Measurements from ENCODE around the gene NR1H2.
"Not testable (repeated sequence)": the region's sequence is repeated elsewhere in the genome, so short reads cannot be mapped to it uniquely, and the experiment has no call there.

The NR1H2 gene

DNA sequence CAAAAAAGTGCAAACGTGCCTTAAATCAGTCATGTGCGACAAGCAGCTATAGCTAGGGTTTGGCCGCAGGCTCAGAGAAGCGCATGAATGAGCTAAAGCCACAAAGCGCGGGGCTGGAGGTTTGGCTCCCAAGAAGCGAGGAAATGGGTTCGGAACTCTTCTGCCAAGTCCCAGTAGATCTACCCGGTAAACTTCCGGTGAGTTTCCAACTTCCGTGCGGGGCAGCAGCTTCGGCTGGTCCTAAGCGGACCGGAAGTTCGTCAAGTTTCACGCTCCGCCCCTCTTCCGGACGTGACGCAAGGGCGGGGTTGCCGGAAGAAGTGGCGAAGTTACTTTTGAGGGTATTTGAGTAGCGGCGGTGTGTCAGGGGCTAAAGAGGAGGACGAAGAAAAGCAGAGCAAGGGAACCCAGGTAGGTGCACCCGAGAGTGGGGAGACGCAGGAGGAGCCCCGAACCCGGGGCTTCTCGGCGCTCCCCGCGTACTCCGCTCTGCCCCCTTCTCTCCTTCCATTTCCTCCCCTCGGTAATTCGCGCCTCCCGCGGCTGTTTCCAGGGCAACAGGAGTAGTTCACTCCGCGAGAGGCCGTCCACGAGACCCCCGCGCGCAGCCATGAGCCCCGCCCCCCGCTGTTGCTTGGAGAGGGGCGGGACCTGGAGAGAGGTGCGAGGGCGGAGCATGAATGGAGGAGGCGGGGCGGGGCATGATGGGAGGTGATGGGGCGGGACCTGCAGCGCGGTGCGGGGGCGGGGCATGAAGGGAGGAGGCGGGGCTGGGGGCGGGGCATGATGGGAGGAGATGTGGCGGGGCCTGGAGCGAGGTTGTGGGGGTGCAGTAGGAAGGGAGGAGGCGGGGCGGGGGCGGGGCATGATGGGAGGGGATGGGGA, at the start of gene NR1H2:
Gene NR1H2 (plus strand): TSS at position 292 of the 885 bp plus-strand sequence. CDS start 1,149 bp downstream, outside the sequence.
- Mint-ChIP-seq H3K27ac (peak within 1 kb of the TSS; percentile 100), H3K4me1 (peaks cover 27 to 29% of the 10 kb centered on the region in 2 donors), H3K27me3 (no peaks in the 10 kb centered on the region), H3K36me3 (peaks cover 37 to 43% of the 10 kb centered on the region in 2 donors), H3K9me3 (peaks cover 0 to 2% of the 10 kb centered on the region in 2 donors), H3K4me3 (peak within 1 kb of the TSS; percentile 96 to 100)
- peak; percentile 93 for DNase-seq
- peak; percentile 94 to 96 for ATAC-seq (replicated peaks)

DNA sequence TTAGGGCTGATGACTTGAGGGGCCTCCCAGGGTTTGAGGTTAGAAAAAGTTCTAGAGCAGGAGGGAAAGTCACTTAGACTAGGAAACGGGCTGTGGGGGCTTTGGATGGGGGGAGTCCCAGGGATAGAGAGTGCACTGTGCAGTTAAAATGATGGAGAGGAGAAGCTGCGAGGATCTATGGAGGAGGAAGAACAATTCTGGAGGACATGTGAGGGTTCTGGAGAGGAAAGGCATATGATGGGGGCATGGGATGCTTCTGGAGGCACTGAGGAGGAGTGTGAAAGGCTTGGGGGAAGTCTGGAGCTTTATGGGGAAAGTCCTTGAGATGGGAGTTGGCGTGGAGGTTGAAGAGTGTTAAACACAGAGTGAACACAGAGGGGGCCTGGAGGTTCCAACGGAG, 49.2 kb upstream of the NR1H2 start:
- H3K27ac Mint-ChIP-seq: peak overlapping the region; percentile 3
- H3K4me1 Mint-ChIP-seq: peaks cover 42 to 63% of the 10 kb centered on the region in 2 donors
- ATAC-seq (replicated peaks): no peak
- H3K36me3 Mint-ChIP-seq: peaks cover 35 to 51% of the 10 kb centered on the region in 2 donors
- no peak for DNase-seq
- H3K27me3 Mint-ChIP-seq: peaks cover 9 to 12% of the 10 kb centered on the region in 2 donors
- H3K9me3 Mint-ChIP-seq: no peaks in the 10 kb centered on the region
- H3K4me3 Mint-ChIP-seq: peak overlapping the region; percentile 81 to 85

DNA sequence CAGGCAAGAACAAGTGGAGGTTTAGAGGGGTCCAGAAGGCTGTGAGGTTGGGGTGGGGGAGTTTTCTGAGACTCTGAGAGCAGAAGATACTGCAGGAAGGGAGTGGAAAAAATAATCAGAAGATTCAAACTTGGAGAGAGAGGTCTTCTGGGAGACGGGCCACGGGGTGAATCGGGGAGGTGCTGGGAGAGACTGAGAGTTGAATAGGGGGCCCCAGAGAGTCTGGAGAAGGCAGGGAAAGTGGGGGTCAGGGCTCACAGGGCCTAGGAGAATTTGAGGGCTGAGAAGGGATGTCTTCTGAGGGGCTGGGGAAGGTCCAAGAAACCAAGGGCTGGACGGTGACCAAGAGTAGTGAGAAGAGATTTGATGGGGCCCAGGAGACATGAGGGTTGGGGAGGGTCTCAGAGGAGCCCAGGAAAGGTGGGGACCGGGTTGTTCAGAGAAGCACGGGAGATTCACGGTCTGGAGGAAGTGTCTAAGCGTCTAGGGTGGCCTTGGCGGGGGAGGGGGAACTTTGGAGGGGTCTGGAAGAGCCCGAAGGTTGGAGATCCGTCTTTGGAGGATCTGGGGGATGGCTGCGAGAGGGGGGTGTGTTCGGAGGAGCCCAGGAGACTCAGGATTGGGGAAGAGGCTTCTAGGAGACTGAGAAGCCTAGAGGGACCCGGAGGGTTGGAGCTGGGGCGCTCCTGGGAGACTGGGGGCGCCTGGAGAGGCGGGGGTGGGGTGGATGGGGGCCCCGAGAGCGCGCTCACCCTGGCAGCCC, 48.6 kb upstream of the NR1H2 start:
- H3K27ac Mint-ChIP-seq: peak overlapping the region; percentile 85
- no peaks in the 10 kb centered on the region for H3K9me3 Mint-ChIP-seq
- H3K27me3 Mint-ChIP-seq: peaks cover 9 to 12% of the 10 kb centered on the region in 2 donors
- peak overlapping the region; percentile 81 to 85 for H3K4me3 Mint-ChIP-seq
- peaks cover 47 to 69% of the 10 kb centered on the region in 2 donors for H3K4me1 Mint-ChIP-seq
- no peak for ATAC-seq (replicated peaks)
- H3K36me3 Mint-ChIP-seq: peaks cover 35 to 51% of the 10 kb centered on the region in 2 donors
- no peak for DNase-seq

DNA sequence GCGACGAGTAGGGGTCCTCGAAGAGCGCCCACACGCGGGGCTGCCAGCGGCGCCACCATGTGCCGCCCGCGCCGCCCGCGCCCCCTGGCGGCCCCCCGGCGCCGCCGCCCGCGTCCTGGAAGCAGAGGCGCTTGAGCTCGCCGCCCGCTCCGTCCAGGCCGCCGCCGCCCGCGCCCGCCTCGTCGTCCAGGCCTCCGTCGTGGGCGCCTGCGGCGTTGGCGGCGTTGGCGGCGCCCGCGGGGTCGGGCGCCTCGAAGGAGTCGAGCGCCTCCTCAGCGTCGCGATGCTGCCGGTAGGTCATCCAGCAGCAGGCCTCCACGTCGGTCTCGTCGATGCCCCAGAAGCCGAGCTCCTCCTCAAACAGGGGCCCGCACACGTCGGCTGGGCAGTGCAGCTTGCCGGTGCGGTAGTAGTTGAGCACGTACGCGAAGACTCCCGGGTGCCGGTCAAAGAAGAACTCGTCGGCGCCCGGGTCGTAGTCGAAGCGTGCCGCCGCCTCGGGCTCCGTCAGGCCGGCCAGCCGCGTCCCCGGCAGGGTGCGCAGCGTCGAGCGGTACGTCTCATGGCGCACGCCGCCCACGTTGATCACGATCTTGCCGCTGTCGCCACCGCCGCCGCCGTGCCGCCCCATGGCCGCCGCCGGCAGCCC, 47.9 kb upstream of the NR1H2 start:
- peaks cover 35 to 52% of the 10 kb centered on the region in 2 donors for H3K36me3 Mint-ChIP-seq
- ATAC-seq (replicated peaks) (no peak), DNase-seq (no peak)
- peaks cover 53 to 76% of the 10 kb centered on the region in 2 donors for H3K4me1 Mint-ChIP-seq
- peak overlapping the region; percentile 55 to 85 for H3K4me3 Mint-ChIP-seq
- H3K9me3 Mint-ChIP-seq: no peaks in the 10 kb centered on the region
- H3K27ac Mint-ChIP-seq: peak overlapping the region; percentile 6
- peaks cover 9 to 12% of the 10 kb centered on the region in 2 donors for H3K27me3 Mint-ChIP-seq

DNA sequence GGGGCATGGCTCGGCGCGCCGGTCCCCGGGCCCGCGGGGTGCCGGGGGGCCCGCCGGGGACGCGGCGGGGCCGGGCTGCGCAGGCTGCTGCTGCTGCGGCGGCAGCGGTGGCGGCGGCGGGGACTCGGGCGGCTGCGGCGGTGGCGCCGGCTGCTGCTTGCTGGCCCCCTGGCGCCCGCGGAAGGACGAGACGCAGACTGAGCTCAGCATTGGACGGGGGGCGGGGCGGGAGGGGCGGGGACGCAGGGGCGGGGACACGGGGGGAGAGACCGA, 47.4 kb upstream of the NR1H2 start:
- Mint-ChIP-seq H3K27me3 (peaks cover 9 to 12% of the 10 kb centered on the region in 2 donors), H3K4me1 (peaks cover 57 to 76% of the 10 kb centered on the region in 2 donors), H3K27ac (no peak overlapping the region), H3K9me3 (no peaks in the 10 kb centered on the region), H3K36me3 (peaks cover 35 to 52% of the 10 kb centered on the region in 2 donors), H3K4me3 (peak overlapping the region; percentile 92)
- no peak for DNase-seq
- peak in 1 of 2 donors; percentile 6 for ATAC-seq (replicated peaks)

DNA sequence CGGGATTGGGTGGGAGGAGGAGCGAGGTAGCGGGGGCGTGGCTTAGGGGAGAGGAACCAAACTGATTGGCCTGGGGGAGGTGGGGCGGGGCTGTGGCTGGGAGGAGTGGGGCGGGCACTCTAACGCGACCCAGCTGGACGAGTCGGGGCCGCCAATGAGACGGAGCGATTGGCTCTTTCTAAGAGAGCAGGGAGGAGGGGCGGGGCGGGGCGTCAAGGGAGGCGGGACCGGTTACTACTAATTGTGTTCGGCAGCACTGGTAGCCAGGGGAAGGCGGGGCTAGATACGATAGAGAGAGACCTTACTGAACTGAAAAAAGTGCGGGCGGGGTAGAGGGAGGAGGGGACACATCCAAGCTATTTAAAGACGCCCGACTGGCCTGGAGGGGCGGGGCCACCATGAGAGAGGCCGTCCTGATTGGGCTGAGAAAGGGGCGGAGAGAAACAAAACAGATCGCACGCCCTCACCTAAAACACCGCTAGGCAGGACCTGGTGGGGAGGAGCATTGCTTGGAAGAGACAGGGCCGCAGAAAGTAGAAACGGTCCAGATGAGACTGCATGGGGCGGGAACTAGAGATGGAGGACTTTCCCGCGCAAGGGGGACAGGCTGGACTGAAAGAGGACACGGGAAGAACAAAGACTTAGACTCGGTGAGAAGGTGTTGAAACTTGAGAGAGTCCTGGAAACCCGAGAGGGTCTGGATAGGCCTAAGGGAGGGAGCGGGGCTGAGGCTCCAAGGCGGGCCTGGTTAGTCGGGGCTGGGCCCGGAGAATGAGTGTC, 46.9 kb upstream of the NR1H2 start, which contains the start of gene KCNC3:
Gene KCNC3 (minus strand): TSS at position 232 of the 780 bp plus-strand sequence. CDS start 295 bp downstream, outside the sequence.
- peaks cover 9 to 12% of the 10 kb centered on the region in 2 donors for H3K27me3 Mint-ChIP-seq
- peak within 1 kb of the TSS; percentile 92 for H3K4me3 Mint-ChIP-seq
- DNase-seq (peak; percentile 98), ATAC-seq (replicated peaks) (peak; percentile 58)
- no peaks in the 10 kb centered on the region for H3K9me3 Mint-ChIP-seq
- peaks cover 61 to 79% of the 10 kb centered on the region in 2 donors for H3K4me1 Mint-ChIP-seq
- H3K27ac Mint-ChIP-seq: peak within 1 kb of the TSS; percentile 95
- H3K36me3 Mint-ChIP-seq: peaks cover 40 to 53% of the 10 kb centered on the region in 2 donors

DNA sequence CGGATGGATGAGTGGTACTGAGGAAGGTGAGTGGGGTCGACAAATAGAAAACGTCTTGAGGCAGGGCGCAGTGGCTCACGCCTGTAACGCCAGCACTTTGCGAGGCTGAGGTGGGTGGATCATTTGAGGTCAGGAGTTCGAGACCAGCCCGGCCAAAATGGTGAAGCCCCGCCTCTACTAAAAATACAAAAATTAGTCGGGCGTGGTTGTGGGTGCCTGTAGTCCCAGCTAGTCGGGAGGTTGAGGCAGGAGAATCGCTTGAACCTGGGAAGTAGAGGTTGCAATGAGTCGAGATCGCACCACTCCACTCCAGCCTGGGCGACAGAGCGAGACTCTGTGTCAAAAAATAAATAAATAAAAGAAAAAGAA, 46.3 kb upstream of the NR1H2 start:
- ATAC-seq (replicated peaks); H3K9me3 Mint-ChIP-seq; DNase-seq: not testable (repeated sequence)
- Mint-ChIP-seq H3K27me3 (peaks cover 9 to 12% of the 10 kb centered on the region in 2 donors), H3K27ac (peak overlapping the region; percentile 95), H3K4me1 (peaks cover 59 to 79% of the 10 kb centered on the region in 2 donors), H3K36me3 (peaks cover 40 to 53% of the 10 kb centered on the region in 2 donors), H3K4me3 (peak overlapping the region; percentile 92)

DNA sequence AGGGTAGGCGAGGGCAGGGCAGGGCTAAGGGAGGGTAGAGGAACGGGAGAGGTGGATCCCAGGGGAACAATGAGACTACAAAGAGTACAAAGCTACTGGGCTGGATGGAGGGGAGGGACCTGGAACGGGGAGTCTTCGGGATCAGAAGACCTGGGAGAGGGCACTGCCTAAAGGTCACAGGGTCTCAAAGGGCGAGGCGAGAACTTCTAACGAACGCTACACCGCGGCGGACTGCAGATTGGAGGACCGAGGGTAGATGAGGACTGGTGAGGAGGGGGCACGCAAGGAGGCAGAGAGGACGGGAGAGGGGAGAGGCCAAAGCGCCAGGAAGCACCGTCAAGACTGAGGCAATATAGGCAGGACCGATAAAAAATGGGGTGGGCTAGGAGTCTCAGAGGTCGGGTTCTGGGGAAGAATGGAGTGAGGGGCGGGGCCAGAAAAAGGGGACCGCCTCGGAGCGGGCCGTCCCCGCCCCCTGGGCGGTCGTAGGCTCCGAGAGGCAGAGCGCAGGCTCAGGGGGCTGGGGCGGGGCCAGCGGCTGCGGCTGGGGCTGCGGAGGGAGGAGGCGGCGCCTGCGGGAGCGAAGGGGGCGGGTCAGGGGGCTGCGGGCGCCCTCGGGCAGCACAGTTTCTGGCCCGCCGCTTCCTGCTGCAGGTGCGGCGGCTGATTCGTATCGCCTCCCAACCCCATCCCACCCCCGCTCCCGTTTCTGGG, 45.7 kb upstream of the NR1H2 start:
- Mint-ChIP-seq H3K27ac (peak overlapping the region; percentile 95), H3K4me1 (peaks cover 63 to 82% of the 10 kb centered on the region in 2 donors), H3K36me3 (peaks cover 44 to 56% of the 10 kb centered on the region in 2 donors), H3K9me3 (peaks cover 0 to 2% of the 10 kb centered on the region in 2 donors), H3K27me3 (peaks cover 9 to 12% of the 10 kb centered on the region in 2 donors), H3K4me3 (peak overlapping the region; percentile 92)
- DNase-seq (peak; percentile 89), ATAC-seq (replicated peaks) (peak; percentile 36 to 42)

DNA sequence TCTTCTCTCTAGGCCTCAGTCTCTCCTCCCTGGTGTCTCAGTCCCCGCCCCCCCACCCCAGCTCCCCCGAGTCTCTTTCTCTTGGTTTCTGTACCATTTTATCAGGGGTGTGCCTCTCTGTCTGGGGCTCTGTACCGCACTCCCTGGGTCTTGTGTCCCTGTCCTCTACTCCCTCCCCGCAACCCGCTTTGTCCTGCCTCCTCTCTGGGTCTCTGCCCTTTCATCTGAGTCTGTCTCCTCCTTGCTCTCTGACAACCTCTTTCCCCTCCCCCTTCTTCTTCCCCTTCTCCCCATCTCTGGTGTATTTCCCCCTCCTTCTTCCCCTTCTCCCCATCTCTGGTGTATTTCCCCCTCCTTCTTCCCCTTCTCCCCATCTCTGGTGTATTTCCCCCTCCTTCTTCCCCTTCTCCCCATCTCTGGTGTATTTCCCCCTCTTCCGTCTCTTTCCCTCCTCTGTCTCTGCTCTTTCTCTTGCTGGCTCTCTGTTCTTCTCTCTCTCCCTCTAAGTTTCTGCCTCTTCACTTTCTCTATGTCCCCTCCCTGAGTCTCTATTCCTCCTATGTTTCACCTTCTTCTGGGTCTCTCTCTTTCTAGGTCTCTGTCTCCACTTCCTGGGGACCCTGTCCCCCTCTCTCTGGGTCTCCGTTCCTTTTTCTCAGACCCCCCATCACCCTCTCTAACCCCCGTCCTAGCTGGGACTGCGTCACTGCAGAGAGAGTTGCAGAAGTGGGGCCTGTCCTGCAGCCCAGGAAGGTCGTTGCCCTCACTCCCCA, 44.9 kb upstream of the NR1H2 start:
- H3K9me3 Mint-ChIP-seq: peaks cover 0 to 2% of the 10 kb centered on the region in 2 donors
- peak; percentile 55 for DNase-seq
- peaks cover 51 to 63% of the 10 kb centered on the region in 2 donors for H3K36me3 Mint-ChIP-seq
- peak overlapping the region; percentile 92 for H3K4me3 Mint-ChIP-seq
- peak overlapping the region; percentile 88 for H3K27ac Mint-ChIP-seq
- H3K4me1 Mint-ChIP-seq: peaks cover 64 to 82% of the 10 kb centered on the region in 2 donors
- peak; percentile 6 to 11 for ATAC-seq (replicated peaks)
- H3K27me3 Mint-ChIP-seq: peaks cover 9 to 12% of the 10 kb centered on the region in 2 donors

DNA sequence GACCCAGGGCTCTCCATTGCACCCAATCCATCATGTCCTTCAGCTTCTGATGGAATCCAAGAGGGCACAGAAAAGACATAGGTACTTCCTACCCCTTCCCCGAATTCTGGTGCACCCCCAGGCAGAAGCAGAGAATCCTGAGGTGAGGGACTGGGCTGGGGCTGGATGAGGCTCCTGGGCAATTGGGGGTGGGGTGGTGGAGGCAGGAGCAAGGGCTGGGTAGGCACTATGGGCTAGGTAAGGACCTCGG, 44.3 kb upstream of the NR1H2 start:
- ATAC-seq (replicated peaks) (no peak), DNase-seq (no peak)
- peaks cover 9 to 10% of the 10 kb centered on the region in 2 donors for H3K27me3 Mint-ChIP-seq
- H3K4me3 Mint-ChIP-seq: peak overlapping the region; percentile 92
- peaks cover 61 to 82% of the 10 kb centered on the region in 2 donors for H3K4me1 Mint-ChIP-seq
- H3K27ac Mint-ChIP-seq: peak overlapping the region; percentile 47
- peaks cover 52 to 64% of the 10 kb centered on the region in 2 donors for H3K36me3 Mint-ChIP-seq
- H3K9me3 Mint-ChIP-seq: peaks cover 0 to 2% of the 10 kb centered on the region in 2 donors

DNA sequence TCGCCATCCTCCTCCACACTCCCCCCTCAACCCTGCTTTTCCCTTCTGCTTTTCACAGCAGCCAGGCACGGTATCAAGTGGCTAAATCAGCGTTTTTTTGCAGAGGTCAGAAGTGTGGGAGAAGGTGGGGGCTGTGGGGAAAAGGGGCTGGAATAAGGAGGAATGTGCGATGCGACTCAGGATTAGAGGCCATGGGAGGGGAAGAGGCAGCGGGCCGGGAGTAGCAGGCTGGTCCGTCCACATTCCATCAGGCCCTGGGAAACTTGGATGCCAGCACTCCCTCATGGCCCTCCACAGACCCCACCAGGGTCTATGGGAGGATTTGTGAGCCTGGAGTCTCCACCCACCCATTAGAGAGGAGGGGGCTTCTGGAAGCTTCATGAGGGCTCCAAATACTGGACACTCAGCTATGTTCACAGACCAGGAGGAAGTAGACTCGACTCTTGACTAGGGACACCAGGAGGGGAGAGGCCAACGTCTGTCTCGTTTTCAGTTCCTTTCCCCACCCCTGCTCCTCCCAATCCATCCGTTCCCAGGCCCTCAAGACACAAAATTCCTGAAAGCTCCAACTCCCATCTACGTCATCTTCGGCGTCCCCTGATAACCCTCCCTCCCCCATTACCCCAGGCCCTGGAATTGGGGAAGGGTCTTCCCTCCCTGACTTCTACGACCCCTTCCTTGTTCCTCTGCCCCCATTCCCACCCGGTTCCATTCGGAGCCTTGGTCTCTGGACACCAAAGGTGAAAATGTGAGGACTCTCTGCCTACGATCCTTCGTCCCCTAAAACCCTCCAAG, 43.8 kb upstream of the NR1H2 start:
- H3K27ac Mint-ChIP-seq: peak overlapping the region; percentile 47
- H3K4me1 Mint-ChIP-seq: peaks cover 61 to 82% of the 10 kb centered on the region in 2 donors
- peaks cover 0 to 2% of the 10 kb centered on the region in 2 donors for H3K9me3 Mint-ChIP-seq
- peaks cover 4 to 5% of the 10 kb centered on the region in 2 donors for H3K27me3 Mint-ChIP-seq
- H3K36me3 Mint-ChIP-seq: peaks cover 54 to 64% of the 10 kb centered on the region in 2 donors
- H3K4me3 Mint-ChIP-seq: peak overlapping the region; percentile 92
- no peak for ATAC-seq (replicated peaks)
- no peak for DNase-seq
